Measurements from ENCODE around the gene ACYP2. TPM values are rescaled to one million over a fixed set of nuclear protein-coding genes. Genes with fewer than 3 reads are reported as not detected.

ACYP2 gene
- total and polyA plus RNA-seq, 2 donors (not counting 1 experiment from before 2014, with no cell fraction given), result 14.0 to 17.2 TPM

DNA sequence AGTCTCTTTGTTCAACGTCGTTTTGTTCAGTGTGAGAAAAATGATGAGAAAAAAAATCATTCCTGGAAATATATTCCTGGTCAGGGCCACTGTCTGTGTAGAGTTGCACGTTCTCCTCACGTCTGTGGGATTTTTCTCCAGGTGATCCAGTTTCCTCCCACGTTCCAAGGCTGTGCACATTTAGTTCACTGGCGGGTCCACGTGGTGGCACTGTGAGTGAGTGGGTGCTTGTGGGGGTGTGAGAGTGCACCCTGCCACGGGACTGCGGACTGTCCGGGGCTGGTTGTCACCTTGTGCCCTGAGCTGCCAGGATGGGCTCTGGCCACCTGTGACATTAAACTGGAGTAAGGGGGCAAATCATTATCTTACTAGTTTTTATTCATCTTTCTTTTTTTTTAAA is 30.3 kb upstream of the ACYP2 start:
- Histone ChIP-seq H4K20me1 (ENCODE audit: control insufficient read depth, insufficient read depth, low read length, poor library complexity, severe bottlenecking) (no peaks in the 10 kb centered on the region), H3K9me3 (ENCODE audit: control extremely low read depth in 1 of 3, control insufficient read depth in 2 of 3, insufficient read depth in 1 of 3, low read length in 2 of 3) (no peaks in the 10 kb centered on the region), H3K79me2 (ENCODE audit: control insufficient read depth, insufficient read depth, low read length) (no peaks in the 10 kb centered on the region), H3K27ac (ENCODE audit: low read length in 2 of 2) (no peak overlapping the region), H3K4me2 (replicated peaks; ENCODE audit: low read depth, low read length, poor library complexity, severe bottlenecking) (no peak overlapping the region), H2AFZ (ENCODE audit: insufficient read depth, low read depth, low read length, poor library complexity, severe bottlenecking) (no peak overlapping the region), H3K4me1 (ENCODE audit: control insufficient read depth in 2 of 2, insufficient read depth in 2 of 2, low read length in 2 of 2) (peaks cover 0 to 3% of the 10 kb centered on the region in 2 donors), H3K4me3 (ENCODE audit: control extremely low read depth in 1 of 5, extremely low read depth in 1 of 5, insufficient read depth in 1 of 5, low read depth in 2 of 5, low read length in 4 of 5) (no peak overlapping the region), H3K36me3 (replicated peaks in 1 of 2; ENCODE audit: control extremely low read depth in 1 of 2, control insufficient read depth in 1 of 2, extremely low read depth in 1 of 2, insufficient read depth in 2 of 2, low read length in 1 of 2) (no peaks in the 10 kb centered on the region), H3K27me3 (replicated peaks in 1 of 4; ENCODE audit: control extremely low read depth in 1 of 4, control insufficient read depth in 3 of 4, insufficient read depth in 4 of 4, low read length in 3 of 4) (no peaks in the 10 kb centered on the region), H3K9ac (ENCODE audit: low read length) (no peak overlapping the region)
- Mint-ChIP-seq H3K4me1 (peaks cover 25% of the 10 kb centered on the region), H3K4me3 (no peak overlapping the region), H3K27ac (peak overlapping the region; percentile 62), H3K9me3 (ENCODE audit: insufficient read depth) (no peaks in the 10 kb centered on the region), H3K27me3 (no peaks in the 10 kb centered on the region)
- ChIA-PET POLR2A (no interaction called here), CTCF (no interaction called here)
- TF ChIP-seq, protein P1, sequence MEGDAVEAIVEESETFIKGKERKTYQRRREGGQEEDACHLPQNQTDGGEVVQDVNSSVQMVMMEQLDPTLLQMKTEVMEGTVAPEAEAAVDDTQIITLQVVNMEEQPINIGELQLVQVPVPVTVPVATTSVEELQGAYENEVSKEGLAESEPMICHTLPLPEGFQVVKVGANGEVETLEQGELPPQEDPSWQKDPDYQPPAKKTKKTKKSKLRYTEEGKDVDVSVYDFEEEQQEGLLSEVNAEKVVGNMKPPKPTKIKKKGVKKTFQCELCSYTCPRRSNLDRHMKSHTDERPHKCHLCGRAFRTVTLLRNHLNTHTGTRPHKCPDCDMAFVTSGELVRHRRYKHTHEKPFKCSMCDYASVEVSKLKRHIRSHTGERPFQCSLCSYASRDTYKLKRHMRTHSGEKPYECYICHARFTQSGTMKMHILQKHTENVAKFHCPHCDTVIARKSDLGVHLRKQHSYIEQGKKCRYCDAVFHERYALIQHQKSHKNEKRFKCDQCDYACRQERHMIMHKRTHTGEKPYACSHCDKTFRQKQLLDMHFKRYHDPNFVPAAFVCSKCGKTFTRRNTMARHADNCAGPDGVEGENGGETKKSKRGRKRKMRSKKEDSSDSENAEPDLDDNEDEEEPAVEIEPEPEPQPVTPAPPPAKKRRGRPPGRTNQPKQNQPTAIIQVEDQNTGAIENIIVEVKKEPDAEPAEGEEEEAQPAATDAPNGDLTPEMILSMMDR (IDR thresholded peaks at IDR 0.05), result no peak
- no peak for TF ChIP-seq EZH2 (IDR thresholded peaks at IDR 0.05; ENCODE audit: borderline replicate concordance, insufficient read depth, low read depth, low read length, poor library complexity, severe bottlenecking)
- WGBS (ENCODE audit: insufficient coverage), result 89% methylated on average over 4 of the region's 10 CpGs
- ATAC-seq (ENCODE audit: low read depth) (no peak), DNase-seq (no peak)
- intact Hi-C loops (cut with micrococcal nuclease), result no loop called here

DNA sequence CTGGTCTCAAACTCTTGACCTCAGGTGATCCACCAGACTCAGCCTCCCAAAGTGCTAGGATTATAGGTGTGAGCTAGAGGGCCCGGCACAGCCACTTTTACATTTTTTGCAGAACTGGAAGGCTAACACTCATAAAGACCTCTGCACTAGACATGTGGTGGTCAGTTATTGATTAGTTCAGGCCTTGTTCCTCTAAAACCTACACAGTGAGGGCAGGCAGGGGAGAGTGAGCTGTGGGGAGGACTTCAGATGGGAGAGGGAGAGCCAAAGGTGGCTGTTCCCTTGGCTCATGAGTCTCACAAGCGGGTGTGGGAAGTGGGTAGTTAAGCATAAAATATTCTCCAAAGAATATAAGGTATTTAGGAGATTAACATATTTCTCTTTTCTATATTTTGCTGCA is 29.3 kb upstream of the ACYP2 start:
- TF ChIP-seq, protein P1 (IDR thresholded peaks at IDR 0.05), result no peak
- no peak for TF ChIP-seq EZH2 (IDR thresholded peaks at IDR 0.05; ENCODE audit: borderline replicate concordance, insufficient read depth, low read depth, low read length, poor library complexity, severe bottlenecking)
- DNase-seq, result no peak
- no peak for ATAC-seq (ENCODE audit: low read depth)

More for the DNA sequence above, 29.3 kb upstream of the ACYP2 start:
- Histone ChIP-seq H3K27me3 (replicated peaks in 1 of 4; ENCODE audit: control extremely low read depth in 1 of 4, control insufficient read depth in 3 of 4, insufficient read depth in 4 of 4, low read length in 3 of 4) (no peaks in the 10 kb centered on the region), H3K4me1 (ENCODE audit: control insufficient read depth in 2 of 2, insufficient read depth in 2 of 2, low read length in 2 of 2) (peaks cover 5 to 6% of the 10 kb centered on the region in 2 donors), H3K9ac (ENCODE audit: low read length) (no peak overlapping the region), H2AFZ (ENCODE audit: insufficient read depth, low read depth, low read length, poor library complexity, severe bottlenecking) (no peak overlapping the region), H3K4me2 (replicated peaks; ENCODE audit: low read depth, low read length, poor library complexity, severe bottlenecking) (no peak overlapping the region), H3K27ac (ENCODE audit: low read length in 2 of 2) (no peak overlapping the region), H3K36me3 (replicated peaks in 1 of 2; ENCODE audit: control extremely low read depth in 1 of 2, control insufficient read depth in 1 of 2, extremely low read depth in 1 of 2, insufficient read depth in 2 of 2, low read length in 1 of 2) (no peaks in the 10 kb centered on the region), H4K20me1 (ENCODE audit: control insufficient read depth, insufficient read depth, low read length, poor library complexity, severe bottlenecking) (no peaks in the 10 kb centered on the region), H3K4me3 (ENCODE audit: control extremely low read depth in 1 of 5, extremely low read depth in 1 of 5, insufficient read depth in 1 of 5, low read depth in 2 of 5, low read length in 4 of 5) (no peak overlapping the region), H3K9me3 (ENCODE audit: control extremely low read depth in 1 of 3, control insufficient read depth in 2 of 3, insufficient read depth in 1 of 3, low read length in 2 of 3) (no peaks in the 10 kb centered on the region), H3K79me2 (ENCODE audit: control insufficient read depth, insufficient read depth, low read length) (peaks cover 2% of the 10 kb centered on the region)
- ChIA-PET POLR2A (no interaction called here), CTCF (no interaction called here)
- intact Hi-C loops (cut with micrococcal nuclease), result no loop called here
- peaks cover 30% of the 10 kb centered on the region for H3K4me1 Mint-ChIP-seq
- H3K9me3 Mint-ChIP-seq (ENCODE audit: insufficient read depth), result no peaks in the 10 kb centered on the region
- no peak overlapping the region for H3K4me3 Mint-ChIP-seq
- no CpG with 5 or more reads among the region's 2 CpGs for WGBS (ENCODE audit: insufficient coverage)
- no peak overlapping the region for H3K27ac Mint-ChIP-seq
- H3K27me3 Mint-ChIP-seq, result no peaks in the 10 kb centered on the region
